ENCODE data around the gene MYPOP. TPM values are rescaled to one million over a fixed set of nuclear protein-coding genes. Genes with fewer than 3 reads are reported as not detected.

MYPOP gene
- total and polyA plus RNA-seq, 2 of the 13 experiments (the other 11 are each of a cell fraction or from before 2014, with no cell fraction given), result 2.3 to 2.7 TPM

GRCh38 chr19:45927565-45928261 is 25.3 kb upstream of the MYPOP start (continued):
- TF ChIP-seq, protein P1, sequence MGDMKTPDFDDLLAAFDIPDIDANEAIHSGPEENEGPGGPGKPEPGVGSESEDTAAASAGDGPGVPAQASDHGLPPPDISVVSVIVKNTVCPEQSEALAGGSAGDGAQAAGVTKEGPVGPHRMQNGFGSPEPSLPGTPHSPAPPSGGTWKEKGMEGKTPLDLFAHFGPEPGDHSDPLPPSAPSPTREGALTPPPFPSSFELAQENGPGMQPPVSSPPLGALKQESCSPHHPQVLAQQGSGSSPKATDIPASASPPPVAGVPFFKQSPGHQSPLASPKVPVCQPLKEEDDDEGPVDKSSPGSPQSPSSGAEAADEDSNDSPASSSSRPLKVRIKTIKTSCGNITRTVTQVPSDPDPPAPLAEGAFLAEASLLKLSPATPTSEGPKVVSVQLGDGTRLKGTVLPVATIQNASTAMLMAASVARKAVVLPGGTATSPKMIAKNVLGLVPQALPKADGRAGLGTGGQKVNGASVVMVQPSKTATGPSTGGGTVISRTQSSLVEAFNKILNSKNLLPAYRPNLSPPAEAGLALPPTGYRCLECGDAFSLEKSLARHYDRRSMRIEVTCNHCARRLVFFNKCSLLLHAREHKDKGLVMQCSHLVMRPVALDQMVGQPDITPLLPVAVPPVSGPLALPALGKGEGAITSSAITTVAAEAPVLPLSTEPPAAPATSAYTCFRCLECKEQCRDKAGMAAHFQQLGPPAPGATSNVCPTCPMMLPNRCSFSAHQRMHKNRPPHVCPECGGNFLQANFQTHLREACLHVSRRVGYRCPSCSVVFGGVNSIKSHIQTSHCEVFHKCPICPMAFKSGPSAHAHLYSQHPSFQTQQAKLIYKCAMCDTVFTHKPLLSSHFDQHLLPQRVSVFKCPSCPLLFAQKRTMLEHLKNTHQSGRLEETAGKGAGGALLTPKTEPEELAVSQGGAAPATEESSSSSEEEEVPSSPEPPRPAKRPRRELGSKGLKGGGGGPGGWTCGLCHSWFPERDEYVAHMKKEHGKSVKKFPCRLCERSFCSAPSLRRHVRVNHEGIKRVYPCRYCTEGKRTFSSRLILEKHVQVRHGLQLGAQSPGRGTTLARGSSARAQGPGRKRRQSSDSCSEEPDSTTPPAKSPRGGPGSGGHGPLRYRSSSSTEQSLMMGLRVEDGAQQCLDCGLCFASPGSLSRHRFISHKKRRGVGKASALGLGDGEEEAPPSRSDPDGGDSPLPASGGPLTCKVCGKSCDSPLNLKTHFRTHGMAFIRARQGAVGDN (CRISPR knock-in tag; IDR thresholded peaks at IDR 0.05), result peak; percentile 76
- no peak for TF ChIP-seq ZNF782 (CRISPR knock-in tag; IDR thresholded peaks at IDR 0.05; ENCODE audit: borderline replicate concordance)
- peak; percentile 50; the same call in 1 of the 2 replicates for TF ChIP-seq ATF2 (CRISPR knock-in tag; IDR thresholded peaks at IDR 0.05)
- TF ChIP-seq, protein P2, sequence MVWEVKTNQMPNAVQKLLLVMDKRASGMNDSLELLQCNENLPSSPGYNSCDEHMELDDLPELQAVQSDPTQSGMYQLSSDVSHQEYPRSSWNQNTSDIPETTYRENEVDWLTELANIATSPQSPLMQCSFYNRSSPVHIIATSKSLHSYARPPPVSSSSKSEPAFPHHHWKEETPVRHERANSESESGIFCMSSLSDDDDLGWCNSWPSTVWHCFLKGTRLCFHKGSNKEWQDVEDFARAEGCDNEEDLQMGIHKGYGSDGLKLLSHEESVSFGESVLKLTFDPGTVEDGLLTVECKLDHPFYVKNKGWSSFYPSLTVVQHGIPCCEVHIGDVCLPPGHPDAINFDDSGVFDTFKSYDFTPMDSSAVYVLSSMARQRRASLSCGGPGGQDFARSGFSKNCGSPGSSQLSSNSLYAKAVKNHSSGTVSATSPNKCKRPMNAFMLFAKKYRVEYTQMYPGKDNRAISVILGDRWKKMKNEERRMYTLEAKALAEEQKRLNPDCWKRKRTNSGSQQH (CRISPR knock-in tag; IDR thresholded peaks at IDR 0.05; ENCODE audit: low read depth), result peak; percentile 71; the same call in 1 of the 2 replicates
- peak; percentile 97 for TF ChIP-seq NR2C2 (CRISPR knock-in tag; IDR thresholded peaks at IDR 0.05; ENCODE audit: borderline replicate concordance)
- TF ChIP-seq ZFAT (CRISPR knock-in tag; conservative IDR thresholded peaks at IDR 0.05), result no peak
- peak; percentile 75 for TF ChIP-seq MXD3 (CRISPR knock-in tag; IDR thresholded peaks at IDR 0.05)
- TF ChIP-seq RAD51 (IDR thresholded peaks at IDR 0.05; ENCODE audit: borderline replicate concordance), result no peak
- peak; percentile 79 for TF ChIP-seq MXD4 (CRISPR knock-in tag; IDR thresholded peaks at IDR 0.05)
- TF ChIP-seq ZNF335 (CRISPR knock-in tag; IDR thresholded peaks at IDR 0.05), result 0 out of 2 replicates have a peak, but pooled peaks have one; percentile 24
- no peak for TF ChIP-seq LRRFIP1 (CRISPR knock-in tag; conservative IDR thresholded peaks at IDR 0.05)
- peak; percentile 76; the same call in 1 of the 2 replicates for TF ChIP-seq SNAPC2 (CRISPR knock-in tag; IDR thresholded peaks at IDR 0.05)
- peak; percentile 40; the same call in 1 of the 2 replicates for TF ChIP-seq ZGPAT (CRISPR knock-in tag; IDR thresholded peaks at IDR 0.05)
- peak; percentile 31; the same call in 1 of the 2 replicates for TF ChIP-seq KDM5B (CRISPR knock-in tag; IDR thresholded peaks at IDR 0.05; ENCODE audit: borderline replicate concordance)
- TF ChIP-seq, protein P3, sequence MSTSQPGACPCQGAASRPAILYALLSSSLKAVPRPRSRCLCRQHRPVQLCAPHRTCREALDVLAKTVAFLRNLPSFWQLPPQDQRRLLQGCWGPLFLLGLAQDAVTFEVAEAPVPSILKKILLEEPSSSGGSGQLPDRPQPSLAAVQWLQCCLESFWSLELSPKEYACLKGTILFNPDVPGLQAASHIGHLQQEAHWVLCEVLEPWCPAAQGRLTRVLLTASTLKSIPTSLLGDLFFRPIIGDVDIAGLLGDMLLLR (CRISPR knock-in tag; IDR thresholded peaks at IDR 0.05), result peak; percentile 60; the same call in 1 of the 2 replicates
- 0 out of 2 replicates have a peak, but pooled peaks have one; percentile 8 for TF ChIP-seq STAG1 (CRISPR knock-in tag; IDR thresholded peaks at IDR 0.05)
